CD1c-positive myeloid dendritic cell (primary cell): Measurements from ENCODE around the gene TRIM48.
"Not testable (repeated sequence)": the region's sequence is repeated elsewhere in the genome, so short reads cannot be mapped to it uniquely, and the experiment has no call there.

Experiments
- DNase-seq: peaks from one replicate; pipeline ENCODE4 v3.0.0-alpha.2; 2016; ENCODE audit errors: extremely low spot score

TRIM48 gene

GRCh38 chr11:55261855-55262254 lies at the start of gene TRIM48:
Gene TRIM48, plus strand, starts transcription at chr11:55262155. Its CDS starts 113 bp downstream, at chr11:55262268.
- not testable (repeated sequence) for DNase-seq

GRCh38 chr11:55238316-55238715 lies 23.6 kb upstream of the TRIM48 start:
- not testable (repeated sequence) for DNase-seq

- DNase-seq, result no peak
Observed at GRCh38 chr11:55263081-55263480, 1.1 kb downstream of the TRIM48 start.
